Tongue (tissue), 2 donors: ENCODE data around the gene PLCG2. TPM values are rescaled to one million over a fixed set of nuclear protein-coding genes. Genes with fewer than 3 reads are reported as not detected.
"Not testable (repeated sequence)": the region's sequence is repeated elsewhere in the genome, so short reads cannot be mapped to it uniquely, and the experiment has no call there.

Experiments
- DNase-seq: peaks from one replicate; pipeline ENCODE4 v3.0.0-alpha.2; 2015
- total RNA-seq: library from RNA; depleted of rRNA; stranded (reverse); fragments of >200 nt; gene quantifications from one replicate; pipeline ENCODE4 v1.2.3, GENCODE V29; 2014

PLCG2 gene
- total RNA-seq, 1 donor from 2014 or later = 10.4 TPM

- DNase-seq = peak; percentile 67
Observed at GRCh38 chr16:81940781-81941560, 161.9 kb downstream of the PLCG2 start.

- DNase-seq = no peak
Observed at GRCh38 chr16:81942007-81942601, 163.0 kb downstream of the PLCG2 start.

- DNase-seq = no peak
Observed at GRCh38 chr16:81945665-81946064, 166.6 kb downstream of the PLCG2 start.

- DNase-seq = no peak
Observed at GRCh38 chr16:81946206-81946605, 167.1 kb downstream of the PLCG2 start.

- no peak for DNase-seq
Observed at GRCh38 chr16:81951564-81951963, 172.5 kb downstream of the PLCG2 start.

- no peak for DNase-seq
Observed at GRCh38 chr16:81956213-81956948, 177.3 kb downstream of the PLCG2 start.

GRCh38 chr16:81964808-81965207 lies 185.7 kb downstream of the PLCG2 start:
- no peak for DNase-seq

- DNase-seq = no peak
Observed at GRCh38 chr16:81967358-81967757, 188.3 kb downstream of the PLCG2 start.

- no peak for DNase-seq
Observed at GRCh38 chr16:81971853-81972252, 192.8 kb downstream of the PLCG2 start.

GRCh38 chr16:81973737-81974136 lies 194.6 kb downstream of the PLCG2 start:
- no peak for DNase-seq

GRCh38 chr16:81975637-81976036 lies 196.5 kb downstream of the PLCG2 start:
- no peak for DNase-seq

- DNase-seq = not testable (repeated sequence)
Observed at GRCh38 chr16:81977335-81977942, 198.3 kb downstream of the PLCG2 start.

GRCh38 chr16:81987121-81987520 lies 208.0 kb downstream of the PLCG2 start:
- no peak for DNase-seq

GRCh38 chr16:81987706-81988105 lies 208.6 kb downstream of the PLCG2 start:
- no peak for DNase-seq

- no peak for DNase-seq
Observed at GRCh38 chr16:81992859-81993258, 213.8 kb downstream of the PLCG2 start.

- DNase-seq = no peak
Observed at GRCh38 chr16:81994485-81994884, 215.4 kb downstream of the PLCG2 start.

- no peak for DNase-seq
Observed at GRCh38 chr16:81995651-81996050, 216.6 kb downstream of the PLCG2 start.

- peak; percentile 33 for DNase-seq
Observed at GRCh38 chr16:81996664-81997509, 217.8 kb downstream of the PLCG2 start.

- peak; percentile 57 for DNase-seq
Observed at GRCh38 chr16:81997738-81998137, 218.6 kb downstream of the PLCG2 start.

- DNase-seq = no peak
Observed at GRCh38 chr16:82002831-82003230, 223.7 kb downstream of the PLCG2 start.

GRCh38 chr16:82004601-82005000 lies 225.5 kb downstream of the PLCG2 start:
- no peak for DNase-seq
